ENCODE data around the gene TRPV3. TPM values are rescaled to one million over a fixed set of nuclear protein-coding genes. Genes with fewer than 3 reads are reported as not detected.
"Not testable (repeated sequence)": the region's sequence is repeated elsewhere in the genome, so short reads cannot be mapped to it uniquely, and the experiment has no call there.

TRPV3 gene
- total RNA-seq, 1 experiment from 2014 or later = 0.35 TPM

- TF ChIP-seq SOX15 (CRISPR knock-in tag; IDR thresholded peaks at IDR 0.05) = no peak
- no peak for TF ChIP-seq ESRRA (CRISPR knock-in tag; IDR thresholded peaks at IDR 0.05; ENCODE audit: borderline replicate concordance)
Measured at GRCh38 chr17:3514873-3515272, 42.7 kb downstream of the TRPV3 start (continued).

- ATAC-seq; POLR2A ChIA-PET; H3K9me3 Mint-ChIP-seq; DNase-seq (ENCODE audit: low spot score); H3K4me3 Mint-ChIP-seq; H3K27ac Mint-ChIP-seq; H3K36me3 Mint-ChIP-seq: not testable (repeated sequence)
- Mint-ChIP-seq H3K4me1 (peaks cover 45% of the 10 kb centered on the region), H3K27me3 (ENCODE audit: low read depth) (peaks cover 20% of the 10 kb centered on the region)
- CTCF ChIA-PET = interaction anchor here (1.8 kb wide), 1 partner anchor 22 kb away, joined by 5 read pairs; no protein-coding TSS in a partner anchor
Measured at GRCh38 chr17:3514167-3514566, 43.4 kb downstream of the TRPV3 start.

- Mint-ChIP-seq H3K27ac (no peak overlapping the region), H3K4me3 (no peak overlapping the region), H3K27me3 (ENCODE audit: low read depth) (peaks cover 20% of the 10 kb centered on the region), H3K4me1 (peaks cover 45% of the 10 kb centered on the region), H3K9me3 (peaks cover 9% of the 10 kb centered on the region), H3K36me3 (peaks cover 3% of the 10 kb centered on the region; the same call in 1 of the 2 replicates)
- TF ChIP-seq EMX1 (CRISPR knock-in tag; IDR thresholded peaks at IDR 0.05) = no peak
- peak; percentile 54; the same call in 1 of the 2 replicates for TF ChIP-seq ZNF121 (CRISPR knock-in tag; IDR thresholded peaks at IDR 0.05)
- TF ChIP-seq STAT6 (CRISPR knock-in tag; conservative IDR thresholded peaks at IDR 0.05; ENCODE audit: low read depth) = no peak
- ATAC-seq (peak; percentile 27), DNase-seq (ENCODE audit: low spot score) (no peak)
- ChIA-PET POLR2A (no interaction called here), CTCF (interaction anchor here (0.6 to 1.8 kb wide), 3 partner anchors 23 to 226 kb away, joined by 3 to 5 read pairs (median 5); no protein-coding TSS in a partner anchor)
Measured at GRCh38 chr17:3513305-3514035, 44.1 kb downstream of the TRPV3 start.

- peaks cover 3% of the 10 kb centered on the region; the same call in 1 of the 2 replicates for H3K36me3 Mint-ChIP-seq
- H3K27me3 Mint-ChIP-seq (ENCODE audit: low read depth) = peaks cover 20% of the 10 kb centered on the region
- H3K4me1 Mint-ChIP-seq = peaks cover 45% of the 10 kb centered on the region
- H3K27ac Mint-ChIP-seq = no peak overlapping the region
- peaks cover 4% of the 10 kb centered on the region for H3K9me3 Mint-ChIP-seq
- no peak overlapping the region for H3K4me3 Mint-ChIP-seq
- peak; percentile 66 for ATAC-seq
- TF ChIP-seq ZBTB21 (CRISPR knock-in tag; IDR thresholded peaks at IDR 0.05; ENCODE audit: borderline replicate concordance) (0 out of 2 replicates have a peak, but pooled peaks have one; percentile 28), MAX (CRISPR knock-in tag; IDR thresholded peaks at IDR 0.05) (0 out of 2 replicates have a peak, but pooled peaks have one; percentile 56), PRDM15 (CRISPR knock-in tag; IDR thresholded peaks at IDR 0.05) (no peak)
- CTCF ChIA-PET = interaction anchor here (0.6 to 1.8 kb wide), 6 partner anchors 22 to 686 kb away, joined by 3 to 7 read pairs (median 4); no protein-coding TSS in a partner anchor
- POLR2A ChIA-PET = no interaction called here
- peak; percentile 37 for DNase-seq (ENCODE audit: low spot score)
Measured at GRCh38 chr17:3512505-3513171, 45.0 kb downstream of the TRPV3 start.
